IMR-90 (cell line): ENCODE measurements around the gene NBPF1. TPM values are rescaled to one million over a fixed set of nuclear protein-coding genes. Genes with fewer than 3 reads are reported as not detected.
"Not testable (repeated sequence)": the region's sequence is repeated elsewhere in the genome, so short reads cannot be mapped to it uniquely, and the experiment has no call there.

ENCODE experiments used
- ATAC-seq: fragments of 200-7000 bp; cut with Tn5 transposase; 2 replicates; pipeline ENCODE4 v1.9.1; 2020; ENCODE audit warnings: low read depth, mild to moderate bottlenecking, moderate library complexity
- BruUV-seq: library from RNA; stranded (reverse); fragments of 400-500 nt; replicated peaks from 2 replicates; lab custom pipeline; 2021; lab: Mats Ljungman, UMichigan
- CTCF ChIA-PET: fragments of 300-600 bp; formaldehyde crosslinking; extraction: SDS; loops from one replicate; lab custom pipeline; 2021; ENCODE audit warnings: antibody characterized with exemption; lab: Yijun Ruan, JAX
- POLR2A ChIA-PET: fragments of 300-600 bp; sonication (Branson Sonifier 250); formaldehyde crosslinking; loops from one replicate; lab custom pipeline; 2022; ENCODE audit warnings: antibody characterized with exemption; ENCODE audit not compliant: unreplicated experiment; lab: Charles Lee
- DNase-seq: peaks from one replicate; pipeline ENCODE4 v3.0.0; 2013
- H2AFZ ChIP-seq: replicated peaks from 2 replicates; pipeline ENCODE3; 2013; ENCODE audit warnings: low read length, mild to moderate bottlenecking; ENCODE audit not compliant: poor library complexity
- H2AK5ac ChIP-seq: 2 replicates; pipeline ENCODE4 v1.6.1; 2013; ENCODE audit warnings: low read depth, low read length, inconsistent platforms
- H2AK9ac ChIP-seq: replicated peaks from 2 replicates; pipeline ENCODE3; 2013; ENCODE audit warnings: mild to moderate bottlenecking, low read depth, low read length, moderate library complexity; ENCODE audit not compliant: poor library complexity
- H2BK120ac ChIP-seq: 2 replicates; pipeline ENCODE4 v1.6.1; 2013; ENCODE audit warnings: low read depth, low read length, inconsistent platforms
- H2BK15ac ChIP-seq: 3 replicates; pipeline ENCODE4 v1.6.1; 2013; ENCODE audit warnings: low read depth, low read length, inconsistent platforms
- H2BK20ac ChIP-seq: 2 replicates; pipeline ENCODE4 v1.6.1; 2013; ENCODE audit warnings: low read depth, mild to moderate bottlenecking, inconsistent platforms, low read length, moderate library complexity
- H2BK5ac ChIP-seq: 2 replicates; pipeline ENCODE4 v1.6.1; 2013; ENCODE audit warnings: mild to moderate bottlenecking, low read depth, low read length, inconsistent platforms; ENCODE audit not compliant: poor library complexity, severe bottlenecking
- H3K14ac ChIP-seq: replicated peaks from 2 replicates; pipeline ENCODE4 v1.6.1; 2013; ENCODE audit warnings: low read depth, low read length, inconsistent platforms
- H3K18ac ChIP-seq: 2 replicates; pipeline ENCODE4 v1.6.1; 2013; ENCODE audit warnings: low read depth, low read length, control low read depth
- H3K23ac ChIP-seq: 2 replicates; pipeline ENCODE4 v1.6.1; 2013; ENCODE audit warnings: low read depth, low read length, inconsistent platforms
- H3K27ac ChIP-seq: 2 replicates; pipeline ENCODE4 v1.5.1; 2013; ENCODE audit warnings: mild to moderate bottlenecking, control low read depth, low read length; ENCODE audit not compliant: insufficient read depth
- H3K27me3 ChIP-seq: 2 replicates; pipeline ENCODE4 v1.6.1; 2013; ENCODE audit warnings: low read length; ENCODE audit not compliant: control insufficient read depth, insufficient read depth
- H3K36me3 ChIP-seq: 2 replicates; pipeline ENCODE4 v1.6.1; 2013; ENCODE audit warnings: low read length, mixed read lengths; ENCODE audit not compliant: control insufficient read depth, insufficient read depth
- H3K4ac ChIP-seq: 2 replicates; pipeline ENCODE4 v1.6.1; 2013; ENCODE audit warnings: low read depth, low read length, inconsistent platforms
- H3K4me1 ChIP-seq: 2 replicates; pipeline ENCODE4 v1.6.1; 2013; ENCODE audit warnings: low read length, mixed read lengths; ENCODE audit not compliant: control insufficient read depth, insufficient read depth
- H3K4me2 ChIP-seq: 2 replicates; pipeline ENCODE4 v1.6.1; 2013; ENCODE audit warnings: low read depth, mild to moderate bottlenecking, control low read depth, low read length, moderate library complexity
- H3K4me3 ChIP-seq: 2 replicates; pipeline ENCODE4 v1.5.1; 2013; ENCODE audit warnings: low read depth, mild to moderate bottlenecking, control low read depth, low read length, moderate library complexity; ENCODE audit not compliant: insufficient read depth
- H3K56ac ChIP-seq: 2 replicates; pipeline ENCODE4 v1.6.1; 2013; ENCODE audit warnings: low read length, inconsistent platforms; ENCODE audit not compliant: insufficient read depth; ENCODE audit errors: extremely low read depth
- H3K79me1 ChIP-seq, 2 experiments: 2 replicates each; pipeline ENCODE4 v1.6.1; 2013; ENCODE audit warnings: low read length in 2 of 2, inconsistent platforms in 1 of 2, low read depth in 1 of 2
- H3K9ac ChIP-seq: 2 replicates; pipeline ENCODE4 v1.6.1; 2013; ENCODE audit warnings: low read depth, low read length, control low read depth
- H3K9me1 ChIP-seq: 2 replicates; pipeline ENCODE4 v1.6.1; 2013; ENCODE audit warnings: low read length, inconsistent platforms; ENCODE audit not compliant: insufficient read depth
- H3K9me3 ChIP-seq: 2 replicates; pipeline ENCODE4 v1.6.1; 2013; ENCODE audit warnings: low read length; ENCODE audit not compliant: control insufficient read depth, insufficient read depth
- H4K20me1 ChIP-seq: 2 replicates; pipeline ENCODE4 v1.6.1; 2013; ENCODE audit warnings: low read length, inconsistent platforms; ENCODE audit not compliant: insufficient read depth
- H4K5ac ChIP-seq: 2 replicates; pipeline ENCODE4 v1.6.1; 2013; ENCODE audit warnings: mild to moderate bottlenecking, low read depth, low read length, control low read depth
- H4K8ac ChIP-seq, 2 experiments: 2 replicates each; pipeline ENCODE4 v1.6.1; 2013; ENCODE audit warnings: low read depth in 2 of 2, low read length in 2 of 2, control low read depth in 1 of 2, inconsistent platforms in 1 of 2
- H4K91ac ChIP-seq: 2 replicates; pipeline ENCODE4 v1.6.1; 2013; ENCODE audit warnings: low read depth, low read length, inconsistent platforms; ENCODE audit not compliant: insufficient read depth
- WGBS, 2 experiments: methylation state at CpG; one replicate each; pipeline versions ENCODE4 v1.1.5 to v1.1.7; 2013; ENCODE audit warnings: missing lambda C conversion rate in 2 of 2; ENCODE audit not compliant: insufficient read length in 1 of 2; ENCODE audit errors: extremely low coverage in 2 of 2; 5-methylcytosine and 5-hydroxymethylcytosine counted together
- dilution Hi-C: fragments of 300-500 bp; cut with HindIII; formaldehyde crosslinking; loops from one replicate; pipeline ENCODE4 v1.14.3; 2018; ENCODE audit warnings: low sequenced_read_pairs; ENCODE audit not compliant: unreplicated experiment
- in situ Hi-C: fragments of 300-500 bp; cut with MboI; formaldehyde crosslinking; loops from 3 replicates; pipeline ENCODE4 v1.14.3; 2019; ENCODE audit warnings: low sequenced_read_pairs, inconsistent platforms, mixed read lengths
- intact Hi-C: fragments of 100-400 bp; cut with micrococcal nuclease; formaldehyde crosslinking; loops from 2 replicates; pipeline ENCODE4 v1.10.0; 2022
- polyA plus RNA-seq, 3 experiments: library from polyadenylated mRNA; depleted of rRNA; stranded (reverse); fragments of >200 nt; gene quantifications; 2 replicates each; pipeline ENCODE4 v1.2.3, GENCODE V29; 2012; ENCODE audit warnings: low replicate concordance in 1 of 3
- total RNA-seq: library from RNA; depleted of rRNA; stranded (reverse); fragments of >200 nt; gene quantifications from 2 replicates; pipeline ENCODE4 v1.2.3, GENCODE V29; 2012

The NBPF1 gene
- total and polyA plus RNA-seq, 2 of the 4 experiments (the other 2 are of a cell fraction) = 18.8 to 25.3 TPM

DNA sequence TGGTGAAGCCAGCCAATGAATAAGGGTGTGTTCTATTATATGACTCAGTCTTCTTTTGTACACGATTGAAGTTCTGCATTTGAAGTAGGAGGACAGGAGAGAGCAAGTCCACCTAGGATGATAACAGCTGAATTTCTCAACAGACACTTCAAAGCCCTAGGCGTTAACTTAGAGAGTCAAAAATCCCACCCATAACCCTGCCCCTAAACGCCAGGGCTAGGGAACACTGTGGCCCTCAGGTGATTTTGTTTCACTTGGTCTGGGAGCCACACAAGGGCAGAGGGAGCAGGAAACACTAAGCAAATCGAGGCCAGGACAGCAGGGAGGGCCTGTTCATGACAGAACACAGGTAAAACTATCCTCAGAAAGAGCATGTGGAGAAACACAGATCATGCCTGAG is 52.3 kb downstream of the NBPF1 start:
- H3K27ac ChIP-seq, DNase-seq, H3K9me1 ChIP-seq, H4K20me1 ChIP-seq, H4K91ac ChIP-seq, H3K4me3 ChIP-seq, in situ Hi-C loops, H3K4ac ChIP-seq, H2AFZ ChIP-seq, H2AK9ac ChIP-seq, POLR2A ChIA-PET, H2BK5ac ChIP-seq, BruUV-seq, H3K9me3 ChIP-seq, H3K23ac ChIP-seq, ATAC-seq, H2AK5ac ChIP-seq, H3K79me1 ChIP-seq, dilution Hi-C loops, H3K4me2 ChIP-seq, H3K56ac ChIP-seq, H3K9ac ChIP-seq, H4K5ac ChIP-seq, H2BK120ac ChIP-seq, intact Hi-C loops, H3K18ac ChIP-seq, H3K4me1 ChIP-seq, H2BK15ac ChIP-seq, H3K14ac ChIP-seq, H2BK20ac ChIP-seq, H3K36me3 ChIP-seq, H4K8ac ChIP-seq, H3K27me3 ChIP-seq: not testable (repeated sequence)
- CTCF ChIA-PET = interaction anchor here (1.1 kb wide), 1 partner anchor 60 kb away, joined by 3 read pairs; no protein-coding TSS in a partner anchor
- no CpG with 5 or more reads among the region's 4 CpGs for WGBS, 2 experiments

DNA sequence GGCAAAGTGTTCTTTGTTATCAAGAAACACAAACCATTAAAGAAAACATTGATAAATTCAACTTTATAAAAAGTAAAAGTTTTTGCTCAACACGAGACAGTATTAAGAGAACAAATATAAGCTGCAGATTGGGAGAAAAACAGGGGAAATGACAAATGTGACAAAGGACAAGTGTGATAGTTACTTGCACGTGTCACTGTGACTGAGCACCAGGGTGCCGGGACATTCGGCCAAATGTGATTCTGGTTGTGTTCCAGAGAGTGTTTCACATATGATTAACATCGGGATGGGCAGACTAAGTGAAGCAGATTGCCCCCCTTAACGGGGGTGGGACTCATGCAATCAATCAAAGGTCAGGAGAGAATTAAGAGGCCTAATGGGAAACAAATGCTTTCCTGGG is 52.9 kb downstream of the NBPF1 start:
- H2AK5ac ChIP-seq, H2BK120ac ChIP-seq, H4K91ac ChIP-seq, H2AK9ac ChIP-seq, H4K8ac ChIP-seq, H3K9me3 ChIP-seq, H3K4me2 ChIP-seq, intact Hi-C loops, in situ Hi-C loops, H4K20me1 ChIP-seq, H3K14ac ChIP-seq, POLR2A ChIA-PET, DNase-seq, H3K27ac ChIP-seq, H3K18ac ChIP-seq, H2AFZ ChIP-seq, H2BK20ac ChIP-seq, dilution Hi-C loops, H3K23ac ChIP-seq, H3K56ac ChIP-seq, H2BK5ac ChIP-seq, H3K4ac ChIP-seq, H3K4me1 ChIP-seq, BruUV-seq, H3K4me3 ChIP-seq, H4K5ac ChIP-seq, H3K9me1 ChIP-seq, H3K9ac ChIP-seq, H3K27me3 ChIP-seq, H3K36me3 ChIP-seq, H2BK15ac ChIP-seq, ATAC-seq, H3K79me1 ChIP-seq: not testable (repeated sequence)
- CTCF ChIA-PET = interaction anchor here (1.1 kb wide), 1 partner anchor 60 kb away, joined by 3 read pairs; no protein-coding TSS in a partner anchor
- WGBS, 2 experiments = no CpG with 5 or more reads among the region's 6 CpGs
